C1 segment of cervical spinal cord (tissue), 14 donors: ENCODE measurements around the gene SFSWAP.
"Not testable (repeated sequence)": the region's sequence is repeated elsewhere in the genome, so short reads cannot be mapped to it uniquely, and the experiment has no call there.

ENCODE experiments used
- DNase-seq, 14 donors: peaks; one replicate each; lab custom pipeline; 2025; lab: John Stamatoyannopoulos, UW

SFSWAP gene

DNA sequence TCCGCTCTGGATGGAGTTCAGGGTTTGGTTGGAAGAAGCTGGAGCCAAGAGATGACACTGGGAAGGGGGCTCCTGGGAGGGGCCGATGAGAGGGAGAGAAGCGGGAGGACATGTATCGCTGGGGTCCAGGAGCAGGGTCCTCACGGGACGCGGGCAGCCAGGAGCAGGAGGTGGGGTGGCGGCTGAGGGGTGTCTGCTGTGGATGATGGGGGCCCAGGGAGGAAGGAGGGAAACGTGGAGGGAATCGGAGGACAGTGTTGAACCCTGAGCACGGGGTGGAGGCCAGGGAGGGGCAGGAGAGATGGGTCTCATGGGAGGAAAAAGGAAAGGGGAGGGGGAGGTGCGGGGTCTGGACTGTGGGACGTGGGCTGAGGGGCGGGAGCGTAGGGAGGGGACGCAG lies 31.7 kb upstream of the SFSWAP start:
- DNase-seq = not testable (repeated sequence)

DNA sequence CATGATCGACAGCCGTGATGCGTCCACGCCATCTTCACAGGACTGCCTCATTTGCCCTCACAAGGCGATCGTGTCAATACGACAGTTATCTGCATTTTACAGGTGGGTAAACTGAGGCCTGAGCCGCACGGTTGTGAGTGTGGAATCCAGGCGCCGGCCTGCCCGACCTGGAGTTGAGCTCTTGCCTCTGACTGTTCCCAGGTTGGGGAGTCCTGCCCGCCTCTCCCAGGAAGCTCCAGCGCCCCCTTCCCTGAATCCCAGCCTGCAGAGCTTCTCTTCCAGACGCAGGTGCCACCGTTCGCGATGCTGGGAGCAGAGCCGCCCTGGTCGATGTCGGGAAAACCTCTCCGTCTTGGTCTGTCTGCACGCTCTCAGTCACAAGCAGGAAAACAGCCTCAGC lies 31.1 kb upstream of the SFSWAP start:
- not testable (repeated sequence) for DNase-seq

DNA sequence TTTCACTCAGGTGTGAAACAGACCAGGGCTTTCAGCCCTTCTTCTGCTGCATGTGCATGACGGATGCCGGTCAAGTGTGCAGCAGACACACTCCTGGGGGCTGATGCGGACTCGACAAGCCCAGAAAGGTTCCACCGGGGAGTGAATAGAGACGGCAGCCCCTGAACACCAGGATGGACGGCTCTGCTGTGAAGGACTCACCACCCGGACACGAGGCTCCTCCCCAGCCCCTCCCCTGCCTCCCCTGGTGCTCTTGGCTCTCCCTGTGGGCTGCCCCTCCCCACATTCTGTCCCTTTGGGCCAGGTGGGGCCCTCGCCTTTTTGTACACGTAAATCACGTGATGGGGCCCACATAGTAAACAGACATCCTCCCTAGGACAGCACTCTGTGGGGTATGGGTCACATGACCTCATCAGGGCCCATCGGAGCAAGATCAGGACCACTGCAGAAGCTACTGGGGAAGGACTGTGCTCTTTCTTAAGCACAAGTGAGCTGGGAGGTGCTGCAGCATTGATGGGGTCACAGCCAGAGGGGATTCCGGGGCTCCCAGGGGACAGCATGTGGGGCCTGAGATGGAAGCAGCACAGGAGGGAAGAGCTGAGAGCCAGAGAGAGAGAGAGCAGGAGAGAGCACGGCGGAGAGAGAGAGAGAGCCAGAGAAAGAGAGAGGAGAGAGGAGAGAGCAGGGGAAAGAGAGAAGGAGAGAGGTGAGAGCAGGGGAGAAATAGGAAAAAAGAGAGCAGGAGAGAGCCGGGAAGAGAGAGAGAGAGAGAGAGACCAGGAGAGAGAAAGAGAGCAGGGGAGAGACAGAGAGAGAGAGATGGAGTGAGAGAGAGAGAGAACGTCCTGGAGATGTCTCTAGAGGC lies 30.3 kb upstream of the SFSWAP start:
- not testable (repeated sequence) for DNase-seq

DNA sequence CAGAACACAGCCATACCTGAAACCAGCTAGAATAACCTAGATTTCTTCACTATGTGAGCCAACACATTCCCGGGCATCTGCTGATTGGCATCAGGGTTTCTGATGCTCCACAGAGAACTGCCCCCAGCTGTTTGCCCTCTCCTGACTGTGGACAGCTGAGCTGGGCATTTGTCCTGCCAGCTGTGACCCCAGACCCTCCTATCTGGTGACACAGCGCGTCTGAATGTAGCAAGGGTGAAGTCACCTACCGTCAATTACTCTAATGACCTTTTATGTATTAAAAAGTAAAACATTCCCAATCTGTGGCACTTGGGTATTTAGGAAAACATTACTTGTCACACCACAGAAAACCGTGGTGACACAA lies 29.7 kb upstream of the SFSWAP start:
- no peak for DNase-seq

DNA sequence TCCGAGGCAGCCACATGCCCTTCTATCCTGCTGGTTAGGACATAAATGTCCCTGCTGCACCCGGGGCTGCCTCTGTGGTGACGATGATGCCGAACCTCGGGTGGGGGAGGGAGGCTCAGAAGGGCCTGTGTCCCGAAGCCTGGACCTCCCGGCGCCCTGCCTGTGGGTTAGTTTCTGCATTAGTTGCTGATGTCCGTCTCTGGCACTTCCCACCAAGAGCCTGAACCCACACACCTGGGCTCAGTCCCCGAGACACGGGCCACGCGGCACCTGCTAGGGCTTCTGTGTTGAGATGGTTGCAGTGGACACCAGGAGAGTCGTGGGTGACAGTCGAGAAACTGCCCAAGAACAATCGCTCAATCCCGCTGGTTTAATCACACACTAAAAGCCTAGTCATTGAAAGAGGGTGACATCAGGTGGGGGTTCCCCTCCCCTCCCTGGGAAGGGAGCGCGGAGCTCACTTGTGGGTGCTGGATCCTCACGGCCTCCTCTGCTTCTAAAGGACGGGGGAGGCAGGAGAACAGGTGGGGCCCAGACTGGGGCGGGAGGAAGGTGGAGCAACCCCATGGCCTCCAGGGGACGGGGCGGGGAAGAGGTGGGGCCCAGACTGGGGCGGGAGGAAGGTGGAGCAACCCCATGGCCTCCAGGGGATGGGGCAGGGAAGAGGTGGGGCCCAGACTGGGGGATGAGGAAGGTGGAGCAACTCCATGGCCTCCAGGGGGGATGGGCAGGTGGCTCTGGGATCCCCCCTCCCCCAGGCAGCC lies 29.0 kb upstream of the SFSWAP start:
- DNase-seq = not testable (repeated sequence)

DNA sequence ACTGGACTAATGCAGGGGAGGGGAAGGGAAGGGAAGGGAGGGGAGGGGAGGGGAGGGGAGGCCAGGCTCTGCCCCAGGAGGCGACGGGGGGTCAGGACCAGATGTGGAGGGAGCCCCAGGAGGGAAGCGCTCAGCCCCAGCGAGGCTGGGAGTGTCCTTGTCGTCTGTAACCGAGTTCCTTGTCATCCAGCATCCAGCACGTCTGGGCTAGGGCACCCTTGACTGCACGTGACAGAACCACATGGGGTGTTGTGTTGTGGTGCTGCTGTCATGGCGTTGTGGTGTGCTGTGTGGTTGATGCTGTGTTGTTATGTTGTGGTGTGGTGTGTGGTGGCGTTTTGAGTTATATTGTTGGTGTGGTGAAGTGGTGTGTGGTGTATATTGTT lies 28.4 kb upstream of the SFSWAP start:
- no peak for DNase-seq

DNA sequence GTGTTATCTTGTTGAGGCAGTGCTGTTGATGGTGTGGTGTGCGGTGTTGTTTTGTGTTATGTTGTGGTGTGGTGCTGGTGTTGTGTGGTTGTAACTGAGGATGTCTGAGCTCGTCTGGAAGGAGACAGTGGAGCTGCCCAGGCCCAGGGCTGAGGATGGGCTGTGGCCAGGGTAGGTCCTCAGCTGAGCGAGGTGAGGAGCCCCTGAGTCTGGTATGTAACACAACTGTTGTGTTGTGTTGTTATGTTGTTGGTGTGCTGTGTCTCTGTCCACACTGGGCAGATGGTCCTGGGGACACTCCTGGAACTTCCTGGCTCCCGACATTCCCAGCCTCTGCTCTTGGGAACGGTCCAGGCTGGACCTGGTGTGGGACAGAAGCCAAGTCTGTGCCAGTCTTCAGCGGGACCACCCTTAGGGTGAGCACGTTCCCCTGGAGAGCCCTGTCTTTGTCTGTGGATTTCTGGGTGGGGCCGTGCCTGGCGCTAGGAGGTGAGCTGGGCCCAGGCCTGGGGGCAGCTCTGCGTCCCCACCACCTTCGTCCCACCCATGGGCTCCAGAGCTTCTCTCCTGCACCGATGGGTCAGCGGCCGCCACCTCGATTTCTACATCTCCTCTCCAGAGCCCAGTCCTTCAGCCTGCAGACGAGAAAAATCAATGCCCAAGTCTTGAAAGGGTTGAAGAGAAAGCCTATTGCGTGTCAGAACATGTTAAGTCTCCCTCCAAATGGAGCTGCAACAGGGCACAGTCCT lies 27.4 kb upstream of the SFSWAP start:
- no peak for DNase-seq

DNA sequence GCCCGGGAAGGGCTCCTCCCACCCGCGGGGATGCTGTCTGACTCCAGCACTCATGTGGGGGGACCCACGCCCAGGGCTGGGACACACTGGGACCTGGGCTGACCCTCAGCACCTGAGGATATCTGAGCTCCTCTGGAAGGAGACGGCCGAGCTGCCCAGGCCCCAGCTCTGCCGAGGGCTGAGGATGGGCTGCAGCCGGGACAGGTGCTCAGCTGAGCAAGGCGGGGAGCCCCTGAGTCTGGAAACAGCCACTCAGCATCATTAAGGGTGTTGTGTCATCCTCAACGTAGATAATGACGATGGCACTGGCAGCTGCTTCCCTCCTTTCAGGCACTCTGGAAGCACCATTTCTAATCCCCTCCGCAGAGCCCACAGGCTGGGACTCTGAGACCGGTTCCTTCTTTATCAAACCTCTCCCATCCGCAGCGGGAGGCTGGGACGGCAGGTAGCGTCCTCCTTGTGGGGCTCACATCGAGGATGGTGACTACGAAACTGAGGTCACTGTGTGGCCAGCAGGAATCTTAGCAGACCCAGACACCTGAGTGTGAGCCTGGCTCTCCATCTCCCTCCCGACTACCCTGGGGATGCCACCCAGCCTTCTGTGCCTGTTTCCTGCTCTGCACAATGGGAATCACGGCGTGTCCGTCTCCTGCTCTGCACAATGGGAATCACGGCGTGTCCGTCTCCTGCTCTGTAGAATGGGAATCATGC lies 26.7 kb upstream of the SFSWAP start:
- no peak for DNase-seq

DNA sequence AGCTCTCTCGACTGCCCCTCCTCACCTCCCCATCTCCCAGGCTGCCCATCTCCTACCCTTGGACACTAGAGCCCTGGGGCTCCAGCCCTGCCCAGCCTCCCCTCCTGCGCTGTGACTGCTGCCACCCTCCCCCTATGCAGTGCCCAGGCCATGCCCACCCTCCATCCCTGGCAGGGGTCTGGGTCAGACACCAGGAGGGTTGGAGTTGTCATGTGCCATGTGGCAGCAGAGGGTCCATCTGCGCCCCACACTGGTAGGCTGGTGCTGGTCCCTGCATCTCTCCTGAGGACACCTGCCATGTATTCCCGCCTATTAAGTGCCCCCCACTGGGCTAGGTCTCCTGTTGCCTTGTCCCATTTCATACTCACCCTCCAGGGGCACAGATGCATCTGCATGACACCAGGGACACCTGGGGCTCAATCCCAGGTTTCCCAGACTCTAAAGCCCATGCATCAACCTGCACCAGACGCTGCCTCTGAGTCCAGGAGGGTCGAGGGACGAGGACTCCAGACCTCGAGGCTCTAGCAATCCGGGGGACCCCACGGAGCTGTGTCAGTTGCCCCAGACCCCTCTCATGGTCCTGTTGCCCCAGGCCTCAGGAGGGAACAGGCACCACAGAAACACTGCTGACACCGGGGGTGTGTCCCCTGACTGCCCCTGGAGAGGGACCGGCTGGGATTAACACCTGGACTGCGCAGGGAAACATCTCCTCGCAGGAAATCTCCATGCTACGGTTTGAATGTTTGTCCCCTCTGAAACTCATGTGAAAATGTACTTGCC lies 23.4 kb upstream of the SFSWAP start:
- DNase-seq = no peak

DNA sequence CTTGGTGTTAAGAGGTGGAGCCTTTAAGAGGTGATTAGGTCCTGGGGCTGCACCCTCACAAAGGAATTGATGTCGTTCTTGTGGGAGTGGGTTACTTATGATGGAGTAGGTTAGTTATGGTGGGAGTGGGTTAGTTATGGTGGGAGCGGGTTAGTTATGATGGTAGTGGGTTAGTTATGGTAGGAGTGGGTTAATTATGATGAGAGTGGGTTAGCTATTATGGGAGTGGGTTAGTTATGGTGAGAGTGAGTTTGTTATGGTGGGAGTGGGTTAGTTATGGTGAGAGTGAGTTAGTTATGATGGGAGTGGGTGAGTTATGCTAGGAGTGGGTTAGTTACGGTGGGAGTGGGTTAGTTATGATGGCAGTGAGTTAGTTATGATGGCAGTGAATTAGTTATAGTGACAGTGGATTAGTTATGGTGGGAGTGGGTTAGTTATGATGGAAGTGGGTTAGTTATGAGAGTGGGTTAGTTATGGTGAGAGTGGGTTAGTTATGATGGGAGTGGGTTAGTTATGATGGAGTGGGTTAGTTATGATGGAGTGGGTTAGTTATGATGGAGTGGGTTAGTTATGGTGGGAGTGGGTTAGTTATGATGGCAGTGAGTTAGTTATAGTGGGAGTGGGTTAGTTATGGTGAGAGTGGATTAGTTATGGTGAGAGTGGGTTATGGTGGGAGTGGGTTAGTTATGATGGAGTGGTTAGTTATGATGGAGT lies 22.6 kb upstream of the SFSWAP start:
- no peak for DNase-seq

DNA sequence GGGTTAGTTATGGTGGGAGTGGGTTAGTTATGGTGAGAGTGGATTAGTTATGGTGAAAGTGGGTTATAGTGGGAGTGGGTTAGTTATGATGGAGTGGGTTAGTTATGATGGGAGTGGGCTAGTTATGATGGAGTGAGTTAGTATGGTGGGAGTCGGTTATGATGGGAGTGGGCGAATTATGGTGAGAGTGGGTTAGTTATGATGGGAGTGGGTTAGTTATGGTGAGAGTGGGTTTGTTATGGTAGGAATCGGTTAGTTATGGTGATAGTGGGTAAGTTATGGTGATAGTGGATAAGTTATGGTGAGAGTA lies 22.1 kb upstream of the SFSWAP start:
- DNase-seq = no peak

DNA sequence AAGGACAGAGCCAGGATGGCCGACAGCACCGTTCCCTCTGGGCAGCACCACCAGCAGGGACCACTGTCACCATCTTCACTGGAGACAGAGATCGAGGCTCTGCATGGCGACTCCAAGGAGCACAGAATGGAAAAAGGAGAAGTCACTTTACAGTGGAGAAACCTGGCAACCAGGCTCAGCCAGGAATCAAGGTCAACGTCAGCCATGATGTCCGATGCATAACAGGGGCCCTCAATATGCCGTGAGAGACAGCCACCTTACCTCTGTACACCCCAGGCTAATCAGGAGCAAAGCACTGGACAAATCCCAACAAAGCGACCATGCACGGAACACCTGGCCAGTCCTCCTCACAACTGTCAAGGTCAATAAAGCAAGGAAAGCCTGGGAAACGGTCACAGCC lies 20.6 kb upstream of the SFSWAP start:
- no peak for DNase-seq

DNA sequence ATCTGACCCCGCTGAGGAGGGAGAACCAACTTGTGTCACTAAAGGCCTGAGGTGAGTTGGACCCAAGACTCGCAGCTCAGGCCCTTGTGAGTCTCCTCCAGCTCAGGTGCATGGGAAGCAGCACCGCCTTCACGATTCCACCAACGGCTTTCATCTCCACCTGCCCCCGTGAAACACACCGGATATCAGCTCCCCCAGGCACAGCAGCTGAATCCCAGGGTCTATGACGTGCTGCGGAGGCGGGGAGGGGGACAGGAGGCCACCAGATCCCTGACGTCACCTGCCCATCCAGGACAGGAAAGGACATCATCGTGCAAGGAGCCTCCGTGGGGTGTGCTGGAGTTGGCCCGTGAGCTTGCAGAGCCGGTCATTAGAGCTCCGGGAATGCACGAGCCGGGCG lies 18.5 kb upstream of the SFSWAP start:
- no peak for DNase-seq

DNA sequence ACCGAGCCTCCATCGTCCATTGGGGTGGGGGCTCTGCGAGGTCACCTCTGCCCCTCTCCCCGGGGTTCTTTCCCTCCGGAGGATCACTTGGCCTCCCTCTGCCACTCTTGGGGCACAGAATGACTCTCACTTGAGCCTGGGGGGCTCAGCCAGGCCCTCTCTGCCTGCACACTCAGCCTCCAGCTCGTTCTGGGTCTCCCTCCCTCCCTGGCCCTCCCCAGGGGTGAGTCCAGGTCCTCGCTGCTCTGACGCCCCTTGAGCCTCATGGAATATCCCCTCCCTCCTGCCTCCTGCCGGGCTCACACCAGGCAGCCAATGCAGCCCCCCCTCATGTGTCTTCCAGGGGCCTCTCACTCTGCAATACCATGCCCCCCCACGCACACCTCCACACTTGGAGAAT lies 17.7 kb upstream of the SFSWAP start:
- DNase-seq = no peak

DNA sequence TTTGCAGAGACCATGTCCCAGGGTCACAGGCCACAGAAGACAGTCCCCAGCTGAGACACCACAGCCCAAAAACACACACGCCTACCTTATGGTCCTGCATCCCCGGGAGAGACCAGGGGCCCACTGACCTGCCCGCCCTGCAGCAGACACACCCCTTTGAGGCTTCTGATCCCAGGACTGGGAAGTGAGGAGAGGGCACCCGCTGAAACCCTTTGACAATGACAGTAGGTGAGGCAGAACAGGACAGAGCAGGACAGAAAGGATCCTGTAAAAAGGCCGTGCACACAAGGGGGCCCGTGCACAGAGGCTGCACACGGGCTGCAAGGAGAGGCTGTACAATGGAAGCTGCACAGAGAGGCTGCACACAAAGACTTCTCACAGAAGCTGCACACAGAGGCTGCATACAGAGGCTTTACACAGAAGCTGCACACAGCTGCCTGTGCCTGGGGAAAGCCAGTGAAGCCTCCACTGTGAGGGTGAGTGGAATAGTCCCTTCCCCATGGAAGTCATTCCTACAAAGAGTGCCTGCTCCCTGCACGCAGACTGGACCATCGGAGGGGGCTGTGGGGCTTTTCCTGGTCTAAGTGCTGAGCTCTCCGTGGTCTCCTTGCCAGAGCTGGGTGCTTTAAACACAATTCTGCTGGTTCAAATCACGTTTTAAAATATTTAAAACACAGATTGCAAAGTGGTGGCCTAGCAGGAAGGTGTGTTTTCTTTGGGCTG lies 16.6 kb upstream of the SFSWAP start:
- DNase-seq = peak in 3 of 14 donors; percentile 10 to 29 (median 28)

DNA sequence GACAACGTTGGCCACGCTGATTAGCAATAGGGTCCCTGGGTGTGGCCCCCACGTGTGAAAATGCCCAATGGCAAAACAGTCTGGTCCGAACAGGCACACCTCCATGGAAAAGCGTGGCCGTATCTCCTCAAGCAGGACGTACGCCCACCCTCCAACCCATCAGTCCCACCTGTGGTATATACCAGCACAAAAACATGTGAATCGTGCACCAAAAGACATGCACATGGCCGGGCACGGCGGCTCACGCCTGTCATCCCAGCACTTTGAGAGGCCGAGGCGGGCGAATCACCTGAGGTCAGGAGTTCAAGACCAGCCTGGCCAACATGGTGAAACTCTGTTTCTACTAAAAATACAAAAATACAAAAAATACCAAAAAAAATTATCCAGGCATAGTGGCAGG lies 14.9 kb upstream of the SFSWAP start:
- DNase-seq = no peak

DNA sequence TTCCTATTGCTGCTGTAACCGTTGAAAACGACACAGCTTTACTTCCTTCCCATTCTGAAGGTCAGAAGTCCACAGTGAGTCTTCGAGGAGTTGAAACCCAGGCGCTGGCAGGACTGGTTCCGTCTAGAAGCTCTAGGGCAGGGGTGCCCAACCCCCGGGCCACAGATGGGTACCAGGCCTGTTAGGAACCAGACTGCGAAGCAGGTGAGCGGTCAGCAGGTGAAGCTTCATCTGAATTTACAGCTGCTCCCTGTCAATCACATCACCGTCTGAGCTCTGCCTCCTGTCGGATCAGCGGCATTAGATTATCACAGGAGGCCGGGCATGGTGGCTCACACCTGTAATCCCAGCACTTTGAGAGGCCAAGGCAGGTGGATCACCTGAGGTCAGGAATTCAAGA lies 12.6 kb upstream of the SFSWAP start:
- no peak for DNase-seq

DNA sequence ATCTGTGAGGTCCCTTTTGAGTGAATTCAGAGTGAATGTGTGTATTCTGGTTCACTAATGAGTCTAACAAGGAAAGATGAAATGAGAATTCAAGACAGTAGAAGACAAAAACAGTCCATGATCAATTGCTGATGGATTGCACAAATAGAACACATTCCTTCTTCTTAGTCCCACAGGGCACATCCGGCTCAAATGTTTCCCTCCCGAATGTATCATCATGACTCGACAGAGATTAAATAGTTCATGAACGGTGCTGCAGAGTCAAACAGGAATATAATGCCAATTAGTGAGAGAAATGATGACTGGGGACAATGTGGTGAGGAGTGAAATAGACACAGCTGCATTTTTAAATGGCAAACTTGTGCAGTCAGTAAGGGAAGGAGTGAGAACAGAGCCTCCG lies 11.5 kb upstream of the SFSWAP start:
- no peak for DNase-seq

DNA sequence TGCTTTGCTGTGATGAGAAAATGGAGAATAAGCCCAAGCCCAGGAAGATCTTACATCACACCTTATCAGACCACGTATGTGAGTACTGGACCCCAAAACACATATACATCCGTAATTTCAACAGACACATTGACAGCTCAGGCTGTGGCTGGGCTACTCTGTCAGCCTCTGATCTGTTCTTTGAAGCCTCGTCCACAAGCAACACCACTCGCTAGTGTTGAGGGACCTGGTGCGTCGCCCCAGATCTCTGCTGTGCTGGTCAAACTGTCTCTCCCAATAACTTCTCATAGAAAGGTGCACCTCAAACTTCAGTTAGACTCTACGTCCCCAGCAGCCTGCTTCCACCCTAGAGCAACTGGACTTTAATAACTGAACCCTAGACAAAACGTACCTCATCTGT lies 10.6 kb upstream of the SFSWAP start:
- no peak for DNase-seq
